Measurements from ENCODE around the gene PHACTR3.

PHACTR3 gene

DNA sequence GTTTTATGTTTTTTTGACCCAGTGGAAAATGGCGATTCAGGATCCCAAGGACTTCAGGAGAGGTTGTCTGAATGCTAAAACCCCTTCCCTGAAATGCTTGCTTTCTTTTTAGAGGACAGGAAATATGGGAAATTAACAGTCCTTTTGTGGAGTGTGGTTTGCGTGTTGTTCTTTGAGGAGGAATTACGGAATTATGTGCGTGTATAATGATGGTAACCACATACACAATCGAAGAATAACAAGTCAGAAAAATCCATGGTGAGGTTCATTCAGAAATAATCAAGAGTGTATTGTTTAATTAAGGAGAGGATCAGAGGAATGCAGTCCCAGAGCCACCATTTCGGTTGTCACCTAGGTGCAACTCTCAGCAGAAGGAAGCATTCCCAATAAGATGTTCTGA lies 73.2 kb downstream of the PHACTR3 start:
- no peak for DNase-seq (ENCODE audit: low read depth, low spot score)
- no peak overlapping the region for H3K4me3 ChIP-seq (ENCODE audit: low read length)

DNA sequence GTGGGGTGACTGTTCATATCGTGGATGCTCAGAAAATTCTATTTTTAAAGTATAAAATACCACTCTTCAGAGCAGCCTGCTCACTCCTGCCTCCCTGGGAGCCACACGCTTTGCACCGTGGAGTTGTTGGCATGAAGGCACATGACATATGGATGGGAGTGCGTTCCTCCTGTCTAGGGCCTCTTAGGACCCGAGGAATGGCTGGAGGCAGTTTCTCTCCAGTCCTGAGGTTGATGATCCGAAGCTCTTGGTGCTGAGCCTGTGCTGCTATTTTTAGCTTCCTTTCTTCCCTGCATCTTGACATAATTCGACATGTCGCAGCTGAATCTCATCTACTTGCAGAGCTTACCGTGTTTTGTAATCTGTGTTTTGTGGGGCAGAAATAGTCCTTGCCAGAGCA lies 73.9 kb downstream of the PHACTR3 start:
- no peak for DNase-seq (ENCODE audit: low read depth, low spot score)
- H3K4me3 ChIP-seq (ENCODE audit: low read length), result no peak overlapping the region

DNA sequence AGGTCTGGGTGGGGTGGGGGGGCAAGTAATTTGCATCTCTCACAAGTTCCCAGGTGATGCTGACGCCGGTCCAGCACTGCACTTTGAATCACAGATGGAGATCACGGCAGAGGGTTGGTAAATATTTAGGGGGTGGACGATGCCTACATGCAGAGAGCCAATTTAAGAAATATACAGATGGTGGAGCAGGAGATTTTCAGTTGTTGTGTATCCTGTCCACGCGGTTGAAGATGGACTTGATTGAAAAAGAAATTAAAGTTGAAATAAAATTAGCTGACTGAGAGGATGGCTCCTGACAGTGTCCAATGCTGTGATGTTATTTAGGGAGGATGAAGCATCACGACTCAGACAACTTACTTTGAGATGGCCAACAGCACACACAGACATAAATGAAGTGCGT lies 74.6 kb downstream of the PHACTR3 start:
- DNase-seq (ENCODE audit: low read depth, low spot score), result no peak
- H3K4me3 ChIP-seq (ENCODE audit: low read length), result no peak overlapping the region

DNA sequence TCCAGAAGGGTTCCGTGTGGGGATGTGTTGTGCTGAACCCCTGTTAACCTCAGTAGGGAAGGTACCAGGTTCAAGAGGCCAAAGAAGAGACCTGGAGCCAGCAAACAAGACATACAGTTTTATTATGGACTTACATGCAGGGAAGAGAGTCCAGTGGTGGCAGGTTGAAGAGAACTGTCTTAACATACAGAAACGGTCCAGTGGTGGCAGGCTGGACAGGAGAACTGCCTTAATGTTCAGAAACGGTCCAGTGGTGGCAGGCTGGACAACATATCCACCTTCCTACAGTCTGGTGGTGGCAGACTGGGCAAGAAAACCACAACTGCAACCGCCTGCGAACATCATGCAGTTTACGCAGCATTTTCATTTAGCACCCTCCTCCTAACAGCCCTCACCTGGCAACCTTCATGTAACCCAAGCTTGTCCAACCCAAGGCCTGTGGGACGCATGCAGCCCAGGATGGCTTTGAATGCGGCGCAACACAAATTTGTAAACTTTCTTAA lies 75.9 kb downstream of the PHACTR3 start:
- no peak overlapping the region for H3K4me3 ChIP-seq (ENCODE audit: low read length)
- no peak for DNase-seq (ENCODE audit: low read depth, low spot score)

DNA sequence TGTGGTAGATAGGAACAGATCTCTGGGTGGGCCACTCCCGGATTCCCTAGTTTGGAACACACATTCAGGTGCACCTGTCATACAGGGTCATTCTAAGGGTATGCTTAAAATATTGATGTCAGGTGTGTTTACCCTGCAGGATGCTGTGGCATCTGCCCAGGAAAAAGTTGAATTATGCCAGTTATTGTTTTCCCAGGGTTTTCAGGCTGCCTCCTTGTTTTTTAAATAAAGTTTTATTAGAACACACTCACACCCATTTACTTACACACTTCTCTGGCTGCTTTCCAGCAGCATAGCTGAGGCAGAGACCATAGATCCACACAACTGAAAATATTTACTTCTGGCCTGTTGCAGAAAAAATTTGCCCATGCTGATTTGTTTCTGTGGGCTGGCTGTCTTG lies 76.5 kb downstream of the PHACTR3 start:
- no peak overlapping the region for H3K4me3 ChIP-seq (ENCODE audit: low read length)
- no peak for DNase-seq (ENCODE audit: low read depth, low spot score)

DNA sequence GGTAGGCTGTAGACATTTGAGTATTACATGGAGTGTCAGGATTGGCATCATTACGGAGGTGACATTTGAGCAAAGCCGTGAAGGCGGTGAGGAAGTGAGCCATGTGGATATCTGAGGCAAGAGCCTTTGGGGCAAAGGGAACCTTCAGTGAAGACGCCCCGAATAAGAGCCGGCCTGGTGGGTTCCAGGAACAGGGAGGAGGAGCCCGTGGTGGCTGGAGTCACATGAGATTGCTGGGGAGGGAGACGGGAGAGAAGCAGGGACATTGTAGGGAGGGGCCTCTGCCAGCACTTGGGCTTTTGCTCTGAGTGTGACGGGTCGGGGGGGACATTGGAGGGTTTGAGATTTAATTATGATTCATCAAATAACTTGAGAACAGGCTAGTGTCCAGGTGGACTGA lies 78.3 kb downstream of the PHACTR3 start:
- DNase-seq (ENCODE audit: low read depth, low spot score), result no peak
- H3K4me3 ChIP-seq (ENCODE audit: low read length), result no peak overlapping the region

DNA sequence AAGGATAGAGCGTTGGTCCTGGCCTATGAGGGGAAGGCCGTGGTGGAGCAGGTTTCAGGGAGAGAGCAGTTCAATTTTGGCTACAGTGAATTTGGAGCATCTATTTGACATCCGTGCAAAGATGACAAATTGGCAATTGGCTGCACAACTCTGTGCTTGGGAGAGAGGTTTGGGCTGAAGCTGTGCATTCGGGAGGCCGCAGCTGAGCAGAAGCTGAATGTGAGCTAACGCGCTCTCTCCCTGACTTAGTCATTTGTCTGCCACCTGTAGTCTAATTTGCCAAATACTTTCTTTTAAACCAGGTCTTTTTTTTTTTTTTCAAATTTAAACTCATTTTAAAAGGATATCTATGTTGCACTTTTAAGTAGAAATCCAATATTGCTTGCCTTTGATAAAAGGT lies 78.8 kb downstream of the PHACTR3 start:
- DNase-seq (ENCODE audit: low read depth, low spot score), result no peak

DNA sequence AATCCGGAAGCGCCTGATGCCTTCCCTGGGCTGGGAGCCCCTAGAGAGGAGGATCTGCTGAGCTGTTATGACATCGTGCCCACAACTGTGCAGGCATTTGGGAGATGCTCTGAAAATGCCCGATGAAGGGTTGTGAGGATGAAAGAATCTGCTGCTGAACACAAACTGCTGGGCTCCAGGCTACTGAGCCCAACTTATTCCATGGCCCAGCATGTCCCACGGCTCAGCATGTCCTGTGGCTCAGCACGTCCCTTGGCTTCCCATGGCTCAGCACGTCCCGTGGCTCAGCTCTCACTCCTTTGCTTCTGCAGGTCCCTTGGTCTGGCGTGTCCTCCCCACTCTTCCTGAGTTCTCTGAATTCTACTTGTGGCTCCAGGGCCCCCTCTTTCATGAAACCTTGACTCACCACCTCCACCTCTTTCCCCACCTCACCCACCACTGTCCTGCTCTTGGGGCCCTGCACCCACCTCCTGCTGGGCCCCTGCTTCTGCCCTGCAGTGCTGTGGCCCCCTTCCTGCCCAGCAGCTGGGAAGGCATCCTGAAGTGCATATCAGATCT lies 80.4 kb downstream of the PHACTR3 start:
- H3K4me3 ChIP-seq (ENCODE audit: low read length), result no peak overlapping the region
- no peak for DNase-seq (ENCODE audit: low read depth, low spot score)

More for the DNA sequence above, 78.8 kb downstream of the PHACTR3 start:
- H3K4me3 ChIP-seq (ENCODE audit: low read length), result no peak overlapping the region

DNA sequence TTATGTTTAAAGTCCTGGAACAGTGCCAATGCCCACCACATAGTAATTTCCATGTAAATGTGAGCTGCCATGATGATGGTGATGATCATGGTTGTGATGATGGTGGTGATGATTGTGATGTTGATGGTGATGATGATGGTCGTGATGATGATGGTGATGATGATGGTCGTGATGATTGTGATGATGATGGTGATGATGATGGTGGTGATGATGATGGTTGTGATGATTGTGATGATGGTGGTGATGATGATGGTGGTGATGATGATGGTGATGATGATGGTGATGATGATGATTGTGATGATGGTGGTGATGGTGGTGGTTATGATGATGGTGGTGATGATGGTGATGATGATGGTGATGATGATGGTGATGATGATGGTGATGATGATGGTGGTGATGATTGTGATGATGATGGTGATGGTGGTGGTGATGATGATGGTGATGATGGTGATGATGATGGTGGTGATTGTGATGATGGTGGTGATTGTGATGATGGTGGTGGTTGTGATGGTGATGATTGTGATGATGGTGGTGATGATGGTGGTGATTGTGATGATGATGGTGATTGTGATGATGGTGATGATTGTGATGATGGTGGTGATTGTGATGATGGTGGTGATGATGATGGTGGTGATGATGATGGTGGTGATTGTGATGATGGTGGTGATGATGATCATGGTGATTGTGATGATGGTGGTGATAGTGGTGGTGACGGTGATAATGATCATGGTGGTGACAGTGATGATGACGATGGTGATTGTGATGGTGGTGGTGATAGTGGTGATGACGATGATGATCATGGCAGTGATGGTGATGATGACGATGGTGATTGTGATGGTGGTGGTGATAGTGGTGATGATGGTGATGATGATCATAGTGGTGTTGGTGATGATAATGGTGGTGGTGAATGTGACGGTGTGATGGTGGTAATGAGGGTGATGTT lies 82.3 kb downstream of the PHACTR3 start:
- no peak for DNase-seq (ENCODE audit: low read depth, low spot score)
- no peak overlapping the region for H3K4me3 ChIP-seq (ENCODE audit: low read length)

DNA sequence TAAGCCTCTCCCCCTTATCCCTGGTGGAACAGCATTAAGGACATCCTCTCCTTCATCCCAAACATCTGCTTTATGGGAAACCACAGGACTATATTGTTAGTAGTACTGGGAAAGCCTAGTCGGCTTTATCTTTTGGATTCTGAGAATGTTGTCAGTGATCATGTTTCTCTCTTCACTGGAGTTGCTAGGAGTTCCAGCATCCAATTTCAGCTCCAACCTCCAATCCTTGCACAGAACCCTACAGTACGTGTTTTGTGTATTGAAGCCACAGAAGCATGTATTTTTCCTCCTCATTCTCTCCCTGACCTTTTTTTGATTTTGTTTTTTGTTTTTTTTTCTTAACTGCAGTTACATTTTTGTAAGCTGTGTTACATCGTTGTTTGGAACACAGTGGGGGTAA lies 84.0 kb downstream of the PHACTR3 start:
- DNase-seq (ENCODE audit: low read depth, low spot score), result no peak
- H3K4me3 ChIP-seq (ENCODE audit: low read length), result no peak overlapping the region

DNA sequence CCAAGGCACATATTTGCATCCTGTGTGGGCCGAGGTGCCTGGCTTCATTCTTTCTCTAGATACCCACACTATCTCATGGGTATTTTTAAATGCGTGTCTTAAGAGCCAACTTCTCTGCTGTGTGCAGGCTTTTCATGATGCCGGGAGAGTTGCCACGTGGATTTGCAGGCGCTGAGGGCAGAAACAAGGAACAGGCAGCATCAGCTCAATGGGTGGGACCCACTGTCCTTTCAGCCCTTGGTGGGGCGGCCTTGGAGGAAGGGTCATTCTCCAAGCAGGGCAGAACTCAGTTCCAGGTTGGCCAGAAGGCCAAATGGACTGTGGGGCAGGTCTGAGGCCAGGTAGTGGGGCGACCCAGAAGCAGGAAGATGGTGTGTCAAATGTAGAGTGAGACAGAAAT lies 84.7 kb downstream of the PHACTR3 start:
- no peak overlapping the region for H3K4me3 ChIP-seq (ENCODE audit: low read length)
- DNase-seq (ENCODE audit: low read depth, low spot score), result no peak

DNA sequence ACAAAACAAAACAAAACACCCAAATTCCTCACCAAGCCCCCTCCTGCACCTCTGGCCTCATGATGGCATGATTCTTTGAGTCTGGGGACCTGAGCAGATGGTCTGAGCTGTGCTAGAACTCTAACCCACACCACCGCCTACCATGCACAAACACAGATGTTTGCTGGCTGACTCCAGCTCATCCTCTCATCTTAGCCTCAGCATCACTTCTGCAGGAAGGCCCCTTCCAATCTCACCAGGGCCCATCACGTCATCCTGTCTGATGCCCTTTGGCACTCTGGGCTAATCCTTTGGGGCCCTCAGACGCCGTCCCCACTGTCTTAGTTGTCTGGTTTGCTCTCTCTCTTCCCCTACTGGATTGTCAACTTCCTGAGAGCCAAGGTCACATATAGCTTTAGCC lies 85.8 kb downstream of the PHACTR3 start:
- H3K4me3 ChIP-seq (ENCODE audit: low read length), result no peak overlapping the region
- no peak for DNase-seq (ENCODE audit: low read depth, low spot score)

DNA sequence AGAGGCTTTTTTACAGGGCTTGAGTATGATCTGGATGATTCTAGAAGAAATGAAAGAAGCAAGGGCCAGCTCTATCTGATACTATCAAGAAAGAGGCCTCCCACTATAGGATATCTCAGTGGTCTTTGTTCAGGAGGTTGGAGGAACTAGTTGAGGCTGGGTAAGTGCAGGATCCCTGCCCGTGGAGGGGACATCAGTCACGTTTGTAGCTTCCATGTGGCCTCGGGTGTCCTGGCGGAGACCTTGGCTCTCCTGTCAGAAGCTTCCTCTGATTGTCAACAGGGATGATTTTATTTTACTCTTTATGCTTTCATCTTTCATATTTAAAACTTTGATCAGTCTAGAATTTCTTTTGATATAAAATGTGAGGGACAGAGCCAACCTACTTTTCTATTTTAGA lies 86.6 kb downstream of the PHACTR3 start:
- DNase-seq (ENCODE audit: low read depth, low spot score), result no peak
- H3K4me3 ChIP-seq (ENCODE audit: low read length), result no peak overlapping the region

DNA sequence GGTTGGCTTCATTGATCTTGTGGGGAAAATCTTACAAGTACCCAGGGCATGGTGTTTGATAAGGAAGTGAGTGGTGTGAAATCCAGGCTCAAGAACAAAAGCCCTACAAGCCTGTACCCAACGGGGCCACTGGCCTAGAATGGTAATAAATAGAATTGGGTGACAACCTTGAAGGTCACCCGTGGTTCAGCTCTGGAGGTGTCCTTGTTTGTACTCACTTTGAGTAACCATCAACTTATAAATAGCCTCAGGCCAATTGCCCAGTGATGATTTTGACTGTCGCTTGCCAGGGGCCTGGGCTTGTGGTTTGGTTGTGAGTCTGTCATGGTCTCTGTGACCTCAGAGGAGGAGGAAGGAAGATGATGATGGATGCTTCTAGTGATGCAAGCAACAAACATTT lies 87.8 kb downstream of the PHACTR3 start:
- no peak overlapping the region for H3K4me3 ChIP-seq (ENCODE audit: low read length)
- DNase-seq (ENCODE audit: low read depth, low spot score), result no peak

DNA sequence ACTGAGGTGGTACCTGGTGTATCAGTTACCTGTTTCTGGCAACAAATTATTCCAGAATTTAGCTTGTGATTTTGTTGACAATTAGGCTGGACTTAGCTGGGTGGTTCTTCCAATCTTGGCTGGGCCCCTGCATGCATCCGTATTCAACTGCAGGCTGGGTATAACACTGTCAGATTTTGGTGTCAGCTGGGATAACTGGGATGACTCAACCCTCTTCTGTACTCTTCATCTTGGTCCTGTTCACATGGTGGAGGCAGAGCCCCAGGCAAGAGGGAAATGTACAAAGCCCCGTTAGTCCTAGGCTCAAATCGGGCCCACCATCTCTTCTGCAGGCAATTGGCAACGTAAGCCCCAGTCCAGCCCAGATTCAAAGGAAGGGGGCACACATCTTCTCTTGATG lies 89.2 kb downstream of the PHACTR3 start:
- H3K4me3 ChIP-seq (ENCODE audit: low read length), result no peak overlapping the region
- no peak for DNase-seq (ENCODE audit: low read depth, low spot score)

DNA sequence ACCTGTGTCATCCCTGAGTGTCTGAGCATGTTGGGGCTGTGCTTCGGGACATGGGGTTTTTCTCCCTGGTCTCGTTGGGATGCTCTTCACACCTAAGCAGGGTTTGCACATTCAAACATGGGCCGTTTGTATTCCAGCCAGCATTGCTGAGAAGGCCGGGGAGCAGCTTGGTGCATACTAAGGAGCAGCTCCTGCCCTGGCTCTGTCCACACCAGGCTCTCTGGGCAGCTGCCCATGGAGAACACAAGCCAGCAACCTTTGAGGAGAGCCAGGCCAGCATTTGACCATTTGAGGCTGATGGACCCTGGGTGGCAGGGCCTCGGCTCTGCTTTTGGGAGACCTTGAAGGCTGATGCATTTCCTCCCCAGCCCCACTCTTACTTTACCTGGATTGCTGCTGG lies 92.1 kb downstream of the PHACTR3 start:
- no peak for DNase-seq (ENCODE audit: low read depth, low spot score)
- H3K4me3 ChIP-seq (ENCODE audit: low read length), result no peak overlapping the region

DNA sequence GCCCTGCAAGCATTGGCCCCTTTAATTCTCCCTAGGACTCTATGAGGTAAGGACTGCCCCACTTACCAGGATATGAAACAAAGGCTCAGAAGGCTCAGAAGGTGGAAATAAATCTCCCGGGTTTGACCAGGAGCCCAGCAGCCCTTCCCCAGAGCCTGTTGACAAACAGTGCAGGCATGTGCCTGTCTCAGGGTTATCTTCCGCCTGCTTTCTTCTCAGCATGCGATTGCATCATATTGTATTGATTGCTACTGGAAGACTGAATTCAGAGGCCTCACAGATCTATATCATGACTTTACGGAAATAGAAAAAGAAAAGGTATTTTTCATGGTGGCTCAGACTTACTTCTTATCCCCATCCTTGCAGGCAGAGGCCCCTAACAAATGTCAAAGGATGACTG lies 92.7 kb downstream of the PHACTR3 start:
- no peak for DNase-seq (ENCODE audit: low read depth, low spot score)
- H3K4me3 ChIP-seq (ENCODE audit: low read length), result no peak overlapping the region

DNA sequence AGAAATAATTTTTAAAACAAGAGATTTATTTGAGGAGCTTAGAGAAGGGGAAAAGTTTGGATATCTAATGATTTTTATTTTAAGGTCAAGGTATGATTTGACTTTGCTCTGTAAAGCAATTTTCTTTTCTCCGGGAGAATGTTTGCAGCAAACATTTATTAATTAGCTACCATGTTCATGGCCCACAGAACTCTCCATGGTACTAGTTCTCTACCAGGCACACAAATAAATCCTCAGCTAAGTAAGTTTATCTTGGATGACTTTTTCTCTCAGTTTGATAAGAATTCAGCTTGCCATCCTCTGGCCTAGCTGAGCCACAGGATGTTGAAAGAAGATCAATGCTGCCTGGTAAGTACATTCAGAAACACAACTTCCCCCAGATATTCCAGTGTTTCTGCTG lies 94.3 kb downstream of the PHACTR3 start:
- DNase-seq (ENCODE audit: low read depth, low spot score), result no peak
- H3K4me3 ChIP-seq (ENCODE audit: low read length), result no peak overlapping the region

DNA sequence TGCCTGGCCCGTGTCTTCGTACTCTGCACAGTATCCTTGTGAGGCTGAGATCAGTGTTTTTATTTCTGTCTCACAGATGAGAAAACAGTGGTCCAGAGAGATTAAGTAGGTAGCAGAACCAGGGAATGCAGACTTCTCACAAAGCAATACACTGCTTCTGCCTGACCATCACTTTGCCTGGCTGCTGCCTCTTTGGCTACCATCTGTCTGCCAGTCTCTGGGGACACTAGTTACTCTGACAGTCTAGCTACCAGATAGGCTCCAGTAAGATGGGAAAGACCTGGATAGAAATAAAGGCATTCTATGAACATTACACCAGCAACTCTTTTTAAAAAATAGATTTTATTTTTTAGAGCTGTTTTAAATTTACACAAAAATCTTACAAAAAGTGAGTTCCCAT lies 96.9 kb downstream of the PHACTR3 start:
- DNase-seq (ENCODE audit: low read depth, low spot score), result no peak
- H3K4me3 ChIP-seq (ENCODE audit: low read length), result no peak overlapping the region

DNA sequence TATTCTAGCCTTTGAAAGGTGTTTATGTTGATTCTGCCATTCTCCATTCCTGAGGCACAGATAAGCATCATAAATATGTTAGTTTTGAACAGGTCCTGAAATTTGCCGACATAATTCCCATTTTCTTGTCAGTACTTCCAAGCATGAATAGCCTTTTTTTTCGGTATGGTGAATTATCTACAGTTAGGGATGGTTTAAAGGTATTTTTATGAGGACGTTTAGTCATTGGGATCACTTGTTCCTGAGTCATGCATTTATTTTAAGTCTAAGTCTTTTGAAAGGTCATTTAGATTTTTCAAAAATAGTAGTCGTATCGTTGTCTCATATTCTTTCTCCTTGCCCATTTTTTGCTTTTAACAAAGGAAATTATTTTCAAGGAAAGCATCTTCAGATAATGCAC lies 98.7 kb downstream of the PHACTR3 start:
- DNase-seq (ENCODE audit: low read depth, low spot score), result no peak
- H3K4me3 ChIP-seq (ENCODE audit: low read length), result no peak overlapping the region
